ENCODE data around the gene ZCRB1.

DNA sequence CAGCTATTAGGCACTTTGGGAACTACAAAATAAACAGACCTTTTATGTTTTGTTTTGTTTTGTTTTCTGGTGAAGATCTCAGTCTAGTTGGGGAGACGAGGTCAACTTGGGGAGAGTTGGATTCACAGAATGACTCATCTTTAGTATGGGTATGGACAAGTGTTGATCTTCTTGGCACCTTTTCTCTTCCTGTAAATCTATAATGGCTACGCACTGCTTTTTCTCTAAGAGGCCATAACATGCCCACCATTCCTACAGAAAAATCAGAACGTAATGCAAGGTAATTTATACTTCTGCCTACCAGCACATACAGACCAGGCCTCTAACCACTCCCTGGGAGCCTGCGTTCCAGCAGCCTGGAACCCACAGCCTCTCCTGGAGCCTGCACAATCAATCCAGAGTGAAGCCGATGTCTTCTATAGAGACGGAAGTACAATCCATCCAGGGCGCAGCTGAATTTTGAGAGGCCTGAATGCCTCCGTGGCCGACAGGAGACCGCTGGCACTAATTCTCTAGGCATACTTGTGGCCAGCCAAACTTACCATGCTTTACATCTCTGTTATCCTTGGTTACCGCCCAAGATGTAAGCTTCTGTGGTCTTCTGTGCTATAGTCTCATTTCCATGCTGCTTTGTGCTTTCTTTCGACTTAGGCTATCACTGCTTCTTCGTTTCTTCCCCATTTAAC lies 790 bp upstream of the ZCRB1 start:
- TF ChIP-seq, protein P1, sequence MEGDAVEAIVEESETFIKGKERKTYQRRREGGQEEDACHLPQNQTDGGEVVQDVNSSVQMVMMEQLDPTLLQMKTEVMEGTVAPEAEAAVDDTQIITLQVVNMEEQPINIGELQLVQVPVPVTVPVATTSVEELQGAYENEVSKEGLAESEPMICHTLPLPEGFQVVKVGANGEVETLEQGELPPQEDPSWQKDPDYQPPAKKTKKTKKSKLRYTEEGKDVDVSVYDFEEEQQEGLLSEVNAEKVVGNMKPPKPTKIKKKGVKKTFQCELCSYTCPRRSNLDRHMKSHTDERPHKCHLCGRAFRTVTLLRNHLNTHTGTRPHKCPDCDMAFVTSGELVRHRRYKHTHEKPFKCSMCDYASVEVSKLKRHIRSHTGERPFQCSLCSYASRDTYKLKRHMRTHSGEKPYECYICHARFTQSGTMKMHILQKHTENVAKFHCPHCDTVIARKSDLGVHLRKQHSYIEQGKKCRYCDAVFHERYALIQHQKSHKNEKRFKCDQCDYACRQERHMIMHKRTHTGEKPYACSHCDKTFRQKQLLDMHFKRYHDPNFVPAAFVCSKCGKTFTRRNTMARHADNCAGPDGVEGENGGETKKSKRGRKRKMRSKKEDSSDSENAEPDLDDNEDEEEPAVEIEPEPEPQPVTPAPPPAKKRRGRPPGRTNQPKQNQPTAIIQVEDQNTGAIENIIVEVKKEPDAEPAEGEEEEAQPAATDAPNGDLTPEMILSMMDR (IDR thresholded peaks at IDR 0.05) = no peak
- TF ChIP-seq POLR2AphosphoS5 (IDR thresholded peaks at IDR 0.05) = no peak
- TF ChIP-seq POLR2A (IDR thresholded peaks at IDR 0.05) = no peak
- no peak for TF ChIP-seq EP300 (IDR thresholded peaks at IDR 0.05)

Measured in suprapubic skin (tissue), 4 donors.